Stimulated activated CD4-positive, alpha-beta T cell treated with anti-CD3 and anti-CD28 coated beads, TNF-alpha, amount 100 ng/mL, for 24 hours (primary cell): ENCODE results near the gene SEL1L3.

Experiments used
- DNase-seq, 3 experiments: peaks; one replicate each; pipeline ENCODE4 v3.0.0-alpha.2; 2020; ENCODE audit warnings: low read depth in 3 of 3

Gene SEL1L3

DNA sequence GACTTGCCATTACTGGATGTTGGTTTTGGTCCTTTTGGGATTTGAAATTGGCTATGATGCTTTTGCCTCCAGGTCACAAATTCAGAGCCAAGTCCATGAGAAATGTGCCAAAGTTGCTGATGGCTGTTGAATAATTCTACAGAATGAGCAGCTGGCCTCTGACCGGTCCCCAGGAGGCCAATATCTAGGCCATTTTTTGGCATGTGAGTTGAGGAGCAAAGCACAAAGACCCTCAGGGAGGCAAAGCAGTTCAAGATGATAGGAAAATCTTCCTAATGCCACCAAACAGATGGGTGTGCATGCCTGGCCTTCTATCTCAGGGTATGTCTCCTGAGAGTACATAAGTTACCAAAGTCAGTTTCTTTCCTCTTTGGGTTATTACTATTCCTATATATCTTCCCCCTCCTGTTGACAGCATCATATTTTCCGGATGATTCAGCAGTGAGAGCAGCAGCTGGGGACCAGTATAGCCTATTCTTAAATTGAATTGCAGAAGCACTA, 44.4 kb downstream of the SEL1L3 start:
- DNase-seq, result no peak

DNA sequence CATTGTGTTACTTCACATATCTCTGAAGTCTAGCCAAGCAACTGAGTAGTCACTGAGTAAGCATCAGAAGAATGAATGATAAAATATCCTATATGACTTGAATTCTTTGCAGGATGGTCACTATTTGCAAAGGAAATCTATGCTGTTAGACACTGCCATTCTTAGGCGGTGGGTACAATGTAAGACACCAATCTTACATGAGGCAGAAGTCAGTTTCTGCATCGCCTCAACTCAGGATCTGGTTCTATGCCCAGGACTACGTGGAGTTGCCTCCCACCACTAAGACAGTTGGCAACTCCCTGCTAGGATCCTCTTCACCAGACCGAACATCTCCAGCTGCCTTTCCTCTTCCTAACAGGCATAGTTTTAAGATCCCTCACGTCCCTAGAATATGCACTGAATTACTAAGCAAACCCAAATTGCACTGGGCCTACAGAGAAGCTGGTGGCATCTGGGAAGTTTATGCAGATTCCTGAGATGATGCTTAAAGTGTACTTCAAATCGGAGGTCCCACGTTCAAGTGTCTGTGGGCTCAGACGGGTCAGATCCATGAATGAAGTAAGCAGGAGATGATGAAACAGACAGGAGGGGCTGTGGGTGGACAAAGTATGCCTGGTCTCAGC, 45.6 kb downstream of the SEL1L3 start:
- DNase-seq, result no peak

DNA sequence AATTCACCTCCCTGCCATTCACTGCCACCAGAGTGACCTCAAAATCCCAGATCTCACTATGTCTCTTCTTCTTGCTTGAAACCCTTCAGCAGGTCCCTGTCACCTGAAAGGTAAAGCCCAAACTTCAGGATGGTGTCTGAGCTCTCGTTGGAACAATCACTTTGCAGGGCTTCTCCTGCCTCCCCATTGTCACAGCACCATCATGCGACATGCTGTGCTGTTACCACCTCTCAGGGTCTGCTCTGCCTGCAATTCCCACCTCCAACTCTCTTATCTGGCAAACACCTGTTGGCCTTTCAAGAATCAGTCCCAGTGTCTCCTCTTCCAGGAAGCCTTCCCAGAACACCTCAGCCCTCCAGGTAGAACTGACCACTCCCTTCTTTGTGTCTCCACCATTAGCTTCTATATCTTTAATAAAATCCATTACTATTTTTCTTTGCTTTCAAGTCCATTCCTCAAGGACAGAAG, 46.2 kb downstream of the SEL1L3 start:
- no peak for DNase-seq

DNA sequence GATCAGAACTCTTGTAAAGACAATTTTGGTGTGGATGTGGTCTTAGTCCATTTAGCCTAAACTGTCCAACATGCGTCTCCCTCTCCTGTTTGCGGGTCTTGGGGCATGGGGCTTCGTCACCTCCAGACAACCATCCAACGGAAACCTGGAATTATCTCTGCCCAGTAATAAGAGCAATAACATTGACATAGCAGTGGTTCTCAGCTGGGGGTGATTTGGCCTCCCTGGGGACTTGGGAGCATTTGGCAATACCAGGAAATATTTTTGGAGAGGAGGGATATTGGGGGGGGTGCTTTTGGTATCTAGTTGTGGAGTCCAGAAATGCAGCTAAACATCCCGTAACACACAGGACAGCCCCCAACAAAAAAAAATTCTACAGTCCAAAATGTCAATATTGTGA, 47.2 kb downstream of the SEL1L3 start:
- no peak for DNase-seq

DNA sequence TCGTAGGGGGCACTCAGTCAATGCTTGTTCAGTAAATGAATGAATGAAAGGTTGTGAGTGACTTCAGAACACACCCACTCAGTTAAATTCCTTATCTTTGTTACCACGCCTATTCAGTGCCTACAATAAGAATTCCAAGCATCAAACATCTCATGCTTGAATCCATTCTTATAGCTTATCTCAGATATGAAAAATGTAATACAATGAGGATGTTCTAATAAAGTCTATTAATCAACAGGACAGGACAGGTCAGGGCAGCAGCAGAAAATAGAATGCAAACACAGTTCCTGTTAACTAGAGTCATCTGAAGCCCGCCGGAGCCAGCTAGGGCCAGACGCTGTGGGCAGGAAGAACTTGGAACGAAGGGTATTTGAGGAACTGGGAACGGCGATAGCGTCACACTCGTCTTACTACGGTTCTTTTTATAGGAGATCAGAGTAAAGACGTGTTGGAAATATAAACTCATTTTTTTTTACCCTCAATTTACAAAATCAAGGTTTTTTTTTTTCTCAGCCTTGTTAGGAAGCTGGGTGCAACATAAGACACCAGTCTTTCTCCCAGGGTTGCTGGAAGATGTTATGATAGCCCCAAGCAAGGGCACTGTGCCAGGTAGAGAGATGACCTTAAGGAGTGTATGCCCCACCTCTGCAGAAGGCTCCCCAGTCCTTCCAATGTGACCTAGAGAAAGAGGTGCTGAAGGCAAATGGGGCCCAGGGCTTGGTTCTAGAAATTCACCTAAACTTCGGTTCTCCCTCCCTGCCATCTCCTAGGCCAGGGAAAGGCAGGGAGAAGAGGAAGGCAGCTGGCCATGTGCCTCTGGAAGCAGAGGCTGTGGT, 48.3 kb downstream of the SEL1L3 start:
- no peak for DNase-seq

DNA sequence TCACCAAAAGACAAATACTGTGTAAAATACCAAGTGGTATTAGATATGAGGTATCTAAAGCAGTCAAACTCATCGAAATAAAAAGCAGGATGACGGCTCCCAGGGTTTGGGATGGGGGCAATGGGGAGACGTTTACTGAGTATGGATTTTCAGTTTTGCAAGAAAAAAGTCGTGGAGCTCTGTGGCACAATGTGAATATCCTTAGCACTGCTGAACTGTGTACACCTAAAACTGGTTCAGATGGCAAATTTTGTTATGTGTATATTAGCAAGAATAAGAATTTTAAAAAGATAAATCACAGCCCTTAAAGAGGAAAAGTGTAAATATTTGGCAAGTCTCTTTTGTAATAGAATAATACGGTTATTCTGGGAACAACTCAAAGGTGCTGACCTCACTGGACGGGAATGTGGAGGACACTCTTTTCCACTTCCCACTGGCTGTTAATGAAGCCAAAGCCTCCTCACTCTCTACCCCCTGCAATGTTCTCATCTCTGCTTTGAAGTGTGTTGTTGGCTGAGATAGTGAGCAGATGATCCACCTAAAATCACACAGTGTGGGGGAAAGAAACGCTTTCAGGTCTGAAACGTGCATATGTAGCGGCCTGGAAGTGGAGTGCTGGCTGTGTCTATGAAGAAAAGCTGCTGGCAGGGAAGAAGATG, 49.2 kb downstream of the SEL1L3 start:
- no peak for DNase-seq

DNA sequence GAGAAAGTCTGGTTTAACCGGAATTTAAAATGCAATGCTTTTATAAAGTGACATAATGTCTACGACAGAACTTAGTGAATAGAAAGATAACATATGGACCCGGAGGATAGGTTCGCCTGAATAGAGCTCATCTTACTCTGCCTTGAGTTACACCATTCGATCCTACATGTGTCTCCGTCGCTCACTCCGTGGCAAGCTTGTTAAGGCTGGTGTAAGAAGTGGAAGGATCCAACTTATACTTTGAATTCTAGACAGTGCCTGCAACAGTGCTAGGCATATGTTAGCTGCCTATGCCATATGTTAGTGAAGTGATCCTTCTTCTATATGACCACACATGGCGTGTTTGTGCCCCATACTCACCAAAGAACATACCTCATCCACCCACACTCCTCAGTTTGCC, 50.9 kb downstream of the SEL1L3 start:
- DNase-seq, result no peak

DNA sequence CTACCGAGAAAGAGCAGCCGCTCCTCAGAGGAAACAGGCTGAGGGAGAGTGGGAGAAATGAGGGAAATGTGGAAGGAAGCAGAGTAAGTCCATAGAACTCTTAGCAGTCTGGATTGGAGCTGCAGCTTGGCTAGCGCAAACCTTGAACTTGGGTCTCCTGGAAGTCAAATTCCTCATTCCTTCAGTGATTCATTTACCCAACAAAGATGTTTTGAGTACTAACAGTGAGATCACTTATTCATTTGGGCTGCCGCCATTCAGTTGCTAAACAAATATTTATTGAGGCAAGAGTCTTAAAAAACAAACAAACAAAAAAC, 51.5 kb downstream of the SEL1L3 start:
- DNase-seq, result no peak

DNA sequence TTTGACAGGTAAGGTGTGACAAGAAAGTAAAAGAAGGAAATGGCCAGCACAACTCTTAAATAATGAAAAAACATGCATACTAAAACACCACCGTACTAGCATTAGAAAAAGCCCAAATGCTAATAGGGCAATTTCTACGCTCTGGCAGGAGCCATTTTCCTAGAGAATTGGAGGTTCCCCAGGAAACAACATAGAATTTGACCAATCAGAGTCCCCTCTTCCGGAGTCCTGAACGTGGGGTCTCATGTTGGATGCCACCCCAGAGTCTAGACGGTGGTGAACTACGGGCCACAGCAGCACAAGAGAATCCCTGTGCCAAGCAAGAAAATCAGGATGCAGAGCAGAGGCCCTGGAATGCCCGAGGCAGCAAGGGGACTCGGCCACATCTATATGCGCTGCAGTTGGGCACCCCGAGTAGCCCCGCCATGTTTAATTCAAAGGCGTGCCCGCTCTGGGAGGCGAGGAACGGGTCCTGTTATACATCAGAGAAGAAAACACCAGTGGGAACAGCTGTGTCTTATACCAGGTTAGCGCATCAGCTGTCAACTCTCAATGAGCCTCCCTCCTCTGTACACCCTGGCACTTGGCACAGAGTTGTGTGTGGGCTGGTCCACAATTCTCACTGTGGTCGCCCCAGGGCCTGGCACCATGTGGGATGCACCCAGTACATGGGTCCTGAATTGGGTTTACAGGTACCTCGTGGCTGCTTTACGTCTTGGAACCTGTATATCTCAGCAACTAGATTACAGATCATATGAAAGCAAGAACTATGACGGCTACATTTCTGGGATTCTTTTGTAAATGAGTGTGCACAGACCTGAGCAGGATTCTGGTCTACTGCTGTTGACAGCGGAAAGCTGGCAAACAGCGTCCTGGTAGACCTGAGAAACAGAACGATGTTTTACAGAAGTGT, 52.1 kb downstream of the SEL1L3 start:
- no peak for DNase-seq

DNA sequence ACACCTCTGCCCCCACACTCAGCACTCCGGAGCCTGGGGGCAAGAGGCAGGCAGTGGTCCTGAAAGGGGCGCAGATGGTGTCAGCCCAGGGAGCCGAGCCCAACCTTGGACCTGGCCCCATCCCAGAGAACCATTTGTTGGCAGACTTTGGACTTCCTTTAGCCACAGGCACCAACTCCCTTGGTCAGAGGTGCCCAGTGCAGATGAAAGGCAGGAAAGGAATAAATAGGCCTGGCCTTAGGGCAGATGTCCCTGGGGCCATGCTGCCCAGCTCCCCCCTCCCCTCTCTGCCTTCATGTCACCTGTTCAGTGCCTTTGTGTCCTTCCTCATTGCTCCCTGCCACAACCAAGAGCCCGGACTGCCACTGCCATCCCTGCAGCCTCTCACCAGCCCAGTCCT, 52.8 kb downstream of the SEL1L3 start:
- DNase-seq, result no peak

DNA sequence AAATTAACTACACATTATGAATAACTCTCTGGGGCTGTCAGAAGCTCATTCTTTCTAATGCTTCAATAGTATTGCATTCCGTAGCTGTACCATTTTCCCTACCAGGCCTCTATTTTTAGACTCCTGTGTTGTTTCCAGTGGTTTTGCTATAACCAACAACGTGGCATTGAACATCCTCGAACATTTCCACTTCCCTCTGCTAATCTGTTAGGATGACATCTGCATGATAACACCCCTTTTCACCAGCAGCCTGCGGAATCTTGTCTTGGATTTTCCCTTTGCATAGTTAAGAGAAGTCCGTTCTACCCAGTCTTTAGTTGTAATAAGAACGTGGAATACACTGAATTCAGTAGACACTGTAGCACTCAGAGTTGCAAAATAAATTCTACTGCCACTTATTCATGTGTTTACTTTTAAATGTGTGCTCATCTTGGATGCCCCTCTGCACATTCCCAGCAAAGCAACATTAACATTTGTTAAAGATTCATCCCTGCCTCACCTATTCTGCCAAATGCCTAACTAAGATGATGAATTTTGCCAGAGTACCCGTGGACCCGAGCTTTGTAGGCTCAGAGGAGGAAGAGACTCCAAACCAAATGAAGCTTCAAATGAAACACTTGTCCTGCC, 55.6 kb downstream of the SEL1L3 start:
- DNase-seq, result no peak

DNA sequence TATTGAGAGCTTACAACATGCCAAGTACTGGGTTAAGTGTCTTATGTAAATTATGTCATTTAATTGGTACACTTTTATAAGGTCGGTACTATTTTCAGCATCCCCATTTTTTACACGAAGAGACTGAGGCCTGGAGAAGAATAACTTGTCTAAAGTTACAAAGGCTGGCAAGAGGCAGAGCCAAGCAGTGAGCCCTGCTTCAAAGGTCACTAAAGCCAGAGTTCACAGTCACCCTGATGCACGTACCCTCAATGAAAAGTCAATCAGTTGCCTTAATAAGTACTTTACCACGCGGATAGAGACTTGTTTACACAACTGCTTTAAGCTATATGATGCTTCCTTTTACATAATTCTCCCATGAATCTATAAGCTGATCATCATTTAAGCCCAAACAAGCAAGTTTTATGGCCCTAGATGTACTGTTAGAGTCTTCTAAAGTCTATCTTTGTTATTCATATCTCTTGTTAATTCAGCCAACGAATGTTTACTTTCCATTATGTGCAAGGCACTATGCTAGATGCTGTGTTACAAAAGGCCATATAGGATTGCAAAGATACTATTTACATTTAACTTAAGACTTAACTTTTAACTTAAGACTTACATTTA, 57.4 kb downstream of the SEL1L3 start:
- no peak for DNase-seq

DNA sequence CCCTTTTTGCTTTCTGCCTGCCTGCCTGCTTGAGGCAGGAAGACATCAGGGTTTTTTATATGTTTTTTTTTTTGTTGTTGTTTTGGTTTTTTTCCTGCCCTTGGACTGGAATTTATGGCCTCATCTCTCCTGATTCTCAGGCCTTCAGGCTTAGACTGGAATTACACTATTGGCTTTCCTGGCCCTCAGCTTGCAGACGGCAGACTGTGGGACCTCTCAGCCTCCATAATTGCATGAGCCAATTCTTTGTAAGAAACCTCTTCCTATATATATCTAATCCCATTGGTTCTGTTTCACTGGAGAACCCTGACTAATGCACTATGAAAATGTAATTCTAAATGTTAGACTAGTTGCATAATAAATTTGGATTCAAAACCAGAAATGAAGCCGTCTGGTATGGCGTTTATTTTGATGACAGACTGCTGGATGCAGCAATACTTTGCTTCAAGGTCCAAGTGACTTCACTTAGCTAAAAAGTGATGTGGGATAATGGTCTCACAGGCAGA, 59.0 kb downstream of the SEL1L3 start:
- DNase-seq, result no peak

DNA sequence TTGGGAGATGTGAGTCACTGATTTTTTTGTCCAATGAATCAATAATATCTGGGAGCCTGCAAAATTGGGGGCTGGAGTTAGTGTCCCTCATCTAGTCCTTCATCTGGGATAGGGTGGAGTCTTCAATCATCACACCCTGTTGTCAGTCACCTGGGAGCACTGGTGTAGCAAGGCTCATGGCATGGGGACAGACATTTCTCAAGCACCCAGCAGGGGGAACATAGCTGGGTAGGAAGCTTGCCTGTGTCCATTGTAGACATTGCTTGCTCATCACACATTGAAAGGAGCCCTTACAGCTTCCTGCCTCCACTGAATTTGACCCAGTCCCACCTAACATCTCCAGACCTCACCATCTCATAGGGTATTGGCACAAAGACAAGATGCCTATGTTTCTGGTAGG, 61.2 kb downstream of the SEL1L3 start:
- no peak for DNase-seq

DNA sequence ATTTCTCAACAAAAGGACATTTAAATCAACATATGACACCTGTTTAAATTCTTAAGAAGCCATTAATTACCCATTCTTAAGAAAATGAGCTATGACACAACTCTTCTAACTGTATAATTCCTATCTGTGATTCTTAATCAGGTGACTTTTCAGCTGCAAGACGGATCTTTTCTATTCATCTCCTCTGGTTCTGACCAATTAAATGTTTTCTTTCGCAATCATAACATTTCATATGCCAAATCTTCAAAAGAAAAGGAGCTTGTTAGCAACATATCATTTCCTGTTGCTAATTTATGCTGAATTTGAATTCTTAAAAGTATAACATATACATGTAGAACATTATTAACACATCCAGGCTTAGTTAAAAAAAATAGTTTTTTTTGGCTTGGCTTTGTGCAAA, 62.5 kb downstream of the SEL1L3 start:
- DNase-seq, result no peak

DNA sequence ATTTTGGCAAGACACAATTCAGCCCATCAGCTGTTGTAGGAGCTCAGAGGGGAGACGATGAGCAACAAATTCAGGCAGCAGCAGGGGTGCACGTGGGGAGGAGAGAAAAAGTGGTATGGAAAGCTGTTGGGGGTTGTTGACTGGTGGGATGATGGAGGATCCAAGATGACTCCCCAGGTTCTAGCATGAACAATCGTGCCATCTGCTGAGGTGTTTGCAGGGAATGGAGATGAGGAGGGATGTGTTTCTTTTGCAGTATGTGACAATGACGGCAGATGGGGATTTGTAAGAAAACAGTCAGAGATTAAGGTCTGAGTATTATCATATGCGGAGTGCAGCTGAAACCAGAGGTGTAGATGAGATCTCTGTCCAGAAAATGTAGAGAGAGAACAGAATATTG, 63.3 kb downstream of the SEL1L3 start:
- DNase-seq, result no peak

DNA sequence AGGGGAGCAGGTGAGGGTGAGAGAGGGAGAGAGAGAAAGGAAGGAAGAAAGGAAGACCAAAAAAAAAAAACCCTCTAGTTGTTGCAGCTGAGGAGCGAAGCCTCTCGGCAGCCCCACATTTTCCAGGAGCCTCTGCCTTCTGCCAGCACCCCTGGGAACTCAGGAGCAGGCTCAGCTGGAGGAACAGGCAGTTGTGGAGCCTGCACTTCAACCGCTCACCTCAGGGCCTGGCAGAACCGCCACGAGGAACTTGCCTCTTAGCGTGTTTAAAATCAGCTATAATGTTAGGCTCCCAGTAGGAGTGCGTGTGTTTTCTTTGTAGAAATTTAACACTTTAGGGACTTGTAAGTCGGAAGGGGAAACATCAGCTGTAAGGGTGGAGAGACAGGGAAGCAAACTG, 65.7 kb downstream of the SEL1L3 start:
- no peak for DNase-seq

DNA sequence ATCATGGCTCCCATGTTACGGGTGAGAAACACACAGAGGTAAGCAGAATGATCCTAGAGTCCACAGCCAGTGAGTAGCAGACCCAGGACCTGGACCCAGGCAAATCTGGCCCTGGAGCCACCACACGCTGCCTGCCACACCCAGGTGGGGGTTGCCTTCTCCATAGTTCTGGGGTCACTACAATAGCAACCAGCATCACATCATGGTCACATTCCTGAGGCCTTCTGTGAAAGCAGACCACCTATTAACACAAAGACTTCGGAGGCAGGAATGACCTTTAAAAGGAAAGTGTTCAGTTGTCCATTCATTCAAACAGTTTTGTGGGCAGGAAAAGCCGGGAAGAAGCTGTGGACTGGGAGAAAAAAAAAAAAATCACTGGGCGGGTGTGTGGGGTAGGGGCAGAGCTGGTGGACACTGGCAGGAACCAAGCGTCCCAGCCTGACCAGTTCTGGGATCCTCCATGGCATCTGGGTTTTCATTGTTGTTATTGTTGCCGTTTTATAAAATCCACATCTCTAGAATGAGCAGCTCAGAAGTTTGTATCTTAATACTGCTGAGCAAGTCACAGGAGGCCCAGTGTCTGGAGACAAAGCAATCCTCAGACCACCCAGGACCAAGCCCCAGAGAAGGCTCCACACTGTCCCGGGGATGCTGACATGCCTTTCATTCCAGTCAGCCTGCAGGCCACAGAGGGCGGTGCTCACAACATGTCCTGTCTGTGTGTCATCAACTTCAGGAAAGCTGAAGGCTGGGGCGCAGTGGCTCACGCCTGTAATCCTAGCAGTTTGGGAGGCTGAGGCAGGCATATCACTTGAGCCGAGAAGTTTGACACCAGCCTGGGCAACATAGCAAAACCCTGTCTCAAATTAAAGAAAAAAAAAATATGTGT, 67.0 kb downstream of the SEL1L3 start:
- DNase-seq, result no peak

DNA sequence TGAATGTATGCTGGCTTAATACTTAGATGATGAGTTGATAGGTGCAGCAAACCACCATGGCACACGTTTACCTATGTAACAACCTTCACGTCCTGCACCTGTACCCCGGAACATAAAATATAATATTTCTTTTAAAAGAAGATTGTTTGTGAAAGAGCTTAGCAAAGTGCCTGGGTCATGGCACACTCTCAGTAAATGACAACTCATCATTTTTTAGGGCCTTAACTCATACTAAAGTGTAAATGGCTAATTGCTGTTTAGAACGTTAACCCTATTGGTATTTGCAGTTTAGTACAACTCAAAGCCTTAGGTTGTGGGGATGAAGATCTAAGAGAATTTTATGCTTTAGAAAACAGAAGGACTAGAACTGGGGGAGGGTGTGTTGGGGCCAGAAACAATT, 67.7 kb downstream of the SEL1L3 start:
- no peak for DNase-seq

DNA sequence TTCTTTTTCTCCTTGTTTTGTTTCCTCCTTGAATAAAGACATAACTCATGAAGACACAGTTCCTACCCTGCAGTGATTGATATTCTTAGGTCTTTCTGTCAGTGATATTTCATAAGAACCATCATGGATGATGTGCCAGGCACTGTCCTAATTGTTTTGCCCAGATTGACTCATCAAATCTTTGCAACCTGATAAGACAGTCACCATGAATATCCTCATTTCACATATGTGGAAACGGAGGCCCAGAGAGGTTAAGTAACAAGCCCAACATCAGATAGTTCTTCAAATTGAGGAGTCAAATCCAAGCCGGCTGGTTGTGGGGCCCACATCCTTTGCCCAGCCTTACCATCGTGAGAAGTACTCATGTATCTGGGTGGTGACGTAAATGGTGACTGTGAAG, 69.9 kb downstream of the SEL1L3 start:
- no peak for DNase-seq
